Brain microvascular endothelial cell (primary cell): Measurements from ENCODE around the gene PARD6B.

Source experiments
- DNase-seq: peaks from one replicate; pipeline ENCODE4 v3.0.0-alpha.2; 2020
- H3K27ac ChIP-seq: fragments of 250-450 bp; sonication (Bioruptor Pico); 2 replicates; pipeline ENCODE4 v1.5.1; 2020; ENCODE audit warnings: mild to moderate bottlenecking, moderate library complexity
- H3K27me3 ChIP-seq: fragments of 250-450 bp; sonication (Bioruptor Pico); replicated peaks from 2 replicates; pipeline ENCODE4 v1.5.1; 2020; ENCODE audit warnings: mild to moderate bottlenecking
- H3K36me3 ChIP-seq: fragments of 250-450 bp; sonication (Bioruptor Pico); replicated peaks from 2 replicates; pipeline ENCODE4 v1.5.1; 2020; ENCODE audit warnings: mild to moderate bottlenecking
- H3K4me3 ChIP-seq: 2 replicates; pipeline ENCODE4 v1.5.1; 2011; ENCODE audit warnings: low read depth, mild to moderate bottlenecking, control low read depth, low read length, moderate library complexity
- in situ Hi-C: cut with HindIII; loops from 2 replicates; pipeline ENCODE4 v1.10.0; 2017; ENCODE audit warnings: low sequenced_read_pairs, low pct_ligation_motif_present
- TF ChIP-seq, protein P1 (sequence below): IDR thresholded peaks from 2 replicates; pipeline ENCODE4 v1.5.1; 2011; ENCODE audit warnings: low read depth, mild to moderate bottlenecking, moderate library complexity, low read length, control low read depth, inconsistent platforms; ENCODE audit errors: missing control alignments

Gene PARD6B

DNA sequence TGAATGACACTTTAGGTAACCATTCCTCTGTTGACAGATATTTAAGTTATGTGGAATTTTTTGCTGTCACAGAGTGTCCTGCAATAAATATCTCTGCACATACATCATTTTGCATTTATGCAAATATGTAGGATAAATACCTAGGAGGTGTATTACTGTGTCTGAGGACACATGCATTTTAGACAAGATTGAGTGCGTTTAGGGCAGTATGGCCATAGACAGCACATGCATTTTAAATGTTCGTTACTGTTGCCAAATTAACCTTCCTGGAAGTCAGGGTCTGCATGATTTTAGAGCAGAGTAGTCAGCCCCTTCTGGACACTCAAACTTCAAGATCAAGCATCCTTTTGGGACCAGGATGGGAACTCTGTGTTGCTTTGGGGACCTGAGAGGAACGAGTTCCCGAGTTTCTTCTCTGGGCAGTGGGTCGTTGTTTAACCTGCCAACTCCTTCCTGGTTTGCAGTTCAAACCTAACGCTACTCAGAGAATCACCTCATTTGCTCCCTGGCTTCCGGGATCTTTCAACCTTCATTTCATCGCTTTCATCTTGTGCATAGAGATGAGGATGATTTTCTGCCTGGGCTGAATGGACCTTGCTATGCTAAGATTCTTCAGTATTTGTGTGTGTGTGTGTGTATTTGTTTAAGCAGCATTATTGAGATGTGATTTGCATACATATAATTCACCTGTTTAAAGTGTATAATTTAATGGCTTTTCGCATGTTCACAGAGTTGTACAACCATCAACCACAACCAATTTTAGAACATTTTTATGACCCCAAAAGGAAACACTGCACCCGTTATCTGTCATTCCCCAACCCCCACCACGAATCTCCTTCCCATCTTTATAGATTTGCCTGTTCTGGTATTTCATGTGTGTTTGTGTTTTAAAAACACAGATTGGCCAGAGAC is 73.3 kb downstream of the PARD6B start:
- DNase-seq, result no peak
- H3K27me3 ChIP-seq, result no peaks in the 10 kb centered on the region
- TF ChIP-seq, protein P1, sequence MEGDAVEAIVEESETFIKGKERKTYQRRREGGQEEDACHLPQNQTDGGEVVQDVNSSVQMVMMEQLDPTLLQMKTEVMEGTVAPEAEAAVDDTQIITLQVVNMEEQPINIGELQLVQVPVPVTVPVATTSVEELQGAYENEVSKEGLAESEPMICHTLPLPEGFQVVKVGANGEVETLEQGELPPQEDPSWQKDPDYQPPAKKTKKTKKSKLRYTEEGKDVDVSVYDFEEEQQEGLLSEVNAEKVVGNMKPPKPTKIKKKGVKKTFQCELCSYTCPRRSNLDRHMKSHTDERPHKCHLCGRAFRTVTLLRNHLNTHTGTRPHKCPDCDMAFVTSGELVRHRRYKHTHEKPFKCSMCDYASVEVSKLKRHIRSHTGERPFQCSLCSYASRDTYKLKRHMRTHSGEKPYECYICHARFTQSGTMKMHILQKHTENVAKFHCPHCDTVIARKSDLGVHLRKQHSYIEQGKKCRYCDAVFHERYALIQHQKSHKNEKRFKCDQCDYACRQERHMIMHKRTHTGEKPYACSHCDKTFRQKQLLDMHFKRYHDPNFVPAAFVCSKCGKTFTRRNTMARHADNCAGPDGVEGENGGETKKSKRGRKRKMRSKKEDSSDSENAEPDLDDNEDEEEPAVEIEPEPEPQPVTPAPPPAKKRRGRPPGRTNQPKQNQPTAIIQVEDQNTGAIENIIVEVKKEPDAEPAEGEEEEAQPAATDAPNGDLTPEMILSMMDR, result no peak
- in situ Hi-C loops, result loop anchor here (25.0 kb wide), 1 partner anchor 108 kb away; no protein-coding TSS in a partner anchor
- H3K4me3 ChIP-seq, result no peak overlapping the region
- H3K36me3 ChIP-seq, result no peaks in the 10 kb centered on the region
- no peak overlapping the region for H3K27ac ChIP-seq

GRCh38 chr20:50805349-50805684 is 73.9 kb downstream of the PARD6B start:
- H3K36me3 ChIP-seq, result no peaks in the 10 kb centered on the region
- no peak overlapping the region for H3K4me3 ChIP-seq
- in situ Hi-C loops, result loop anchor here (25.0 kb wide), 1 partner anchor 107 kb away; no protein-coding TSS in a partner anchor
- no peaks in the 10 kb centered on the region for H3K27me3 ChIP-seq
- H3K27ac ChIP-seq, result no peak overlapping the region
- TF ChIP-seq, protein P1, result no peak
- DNase-seq, result no peak

GRCh38 chr20:50806126-50806768 is 74.9 kb downstream of the PARD6B start:
- H3K27ac ChIP-seq, result no peak overlapping the region
- H3K4me3 ChIP-seq, result no peak overlapping the region
- no peak for DNase-seq
- H3K36me3 ChIP-seq, result no peaks in the 10 kb centered on the region
- H3K27me3 ChIP-seq, result no peaks in the 10 kb centered on the region
- TF ChIP-seq, protein P1, result no peak
- in situ Hi-C loops, result loop anchor here (25.0 kb wide), 1 partner anchor 106 kb away; no protein-coding TSS in a partner anchor
